Thyroid gland (tissue), 4 donors: ENCODE results near the gene ANKS1A. TPM values are rescaled to one million over a fixed set of nuclear protein-coding genes. Genes with fewer than 3 reads are reported as not detected.

ENCODE experiments used
- DNase-seq, 2 donors: peaks; one replicate each; pipeline ENCODE4 v3.0.0-alpha.2; 2019
- H3K27ac ChIP-seq, 3 donors: fragments of 200-600 bp; sonication (generic); 1 replicate in 2 of 3; 2 replicates in 1 of 3; pipeline ENCODE4 v1.5.1; 2016 to 2019; ENCODE audit warnings: mild to moderate bottlenecking in 1 of 3, moderate library complexity in 1 of 3
- H3K27me3 ChIP-seq: fragments of 200-600 bp; sonication (generic); one replicate; pipeline ENCODE4 v1.5.1; 2019
- H3K36me3 ChIP-seq, 2 donors: fragments of 200-600 bp; sonication (generic); one replicate each; pipeline ENCODE4 v1.5.1; 2016 to 2019
- H3K4me1 ChIP-seq, 2 donors: fragments of 200-600 bp; sonication (generic); one replicate each; pipeline ENCODE4 v1.5.1; 2017 to 2019
- H3K4me3 ChIP-seq, 3 donors: fragments of 200-600 bp; sonication (generic); replicated peaks in 1 of 3; 1 replicate in 2 of 3; 2 replicates in 1 of 3; pipeline ENCODE4 v1.5.1; 2016; ENCODE audit warnings: mild to moderate bottlenecking in 1 of 3
- H3K9me3 ChIP-seq: fragments of 200-600 bp; sonication (generic); one replicate; pipeline ENCODE4 v1.5.1; 2017
- CTCF ChIP-seq, 6 experiments: fragments of 200-600 bp in 3 of 6; fragments of 450-650 bp in 3 of 6; sonication (generic) in 3 of 6; IDR thresholded peaks; one replicate each; pipeline ENCODE4 v1.5.1; 2016 to 2019; ENCODE audit warnings: antibody characterized with exemption in 6 of 6, mild to moderate bottlenecking in 2 of 6, inconsistent platforms in 1 of 6, moderate library complexity in 1 of 6
- POLR2A ChIP-seq, 2 donors: fragments of 450-650 bp; IDR thresholded peaks; one replicate each; pipeline ENCODE4 v1.6.1; 2017; ENCODE audit warnings: antibody characterized with exemption in 2 of 2, mild to moderate bottlenecking in 2 of 2, moderate library complexity in 1 of 2
- WGBS, 2 donors: methylation state at CpG; one replicate each; pipeline ENCODE4 v1.1.5; 2017; 5-methylcytosine and 5-hydroxymethylcytosine counted together
- intact Hi-C: fragments of 100-400 bp; cut with DNase I; formaldehyde crosslinking; loops from one replicate; pipeline ENCODE4 v1.15.1; 2023
- total RNA-seq, 4 donors: library from RNA; depleted of rRNA; stranded (reverse); fragments of >200 nt; gene quantifications; one replicate each; pipeline ENCODE4 v1.2.3, GENCODE V29; 2016

Gene ANKS1A
- total RNA-seq, 4 donors from 2014 or later, result 29.9 to 43.8 (median 34.4) TPM

- TF ChIP-seq POLR2A (IDR thresholded peaks at IDR 0.05), result peak in 1 of 2 donors; percentile 33
- no peak for TF ChIP-seq CTCF (IDR thresholded peaks at IDR 0.05)
- intact Hi-C loops, result no loop called here
- H3K27me3 ChIP-seq, result no peaks in the 10 kb centered on the region
- peak overlapping the region; percentile 29 to 96 (median 82) for H3K27ac ChIP-seq
- no peaks in the 10 kb centered on the region for H3K9me3 ChIP-seq
- DNase-seq, result peak; percentile 85 to 86
- peaks cover 63 to 68% of the 10 kb centered on the region in 2 donors for H3K4me1 ChIP-seq
- no peak overlapping the region for H3K4me3 ChIP-seq
- WGBS, 2 donors, result 13 to 14% methylated on average over 4 of the region's 4 CpGs
- H3K36me3 ChIP-seq, result no peaks in the 10 kb centered on the region
Measured at GRCh38 chr6:35024551-35025054, 135.5 kb downstream of the ANKS1A start.

DNA sequence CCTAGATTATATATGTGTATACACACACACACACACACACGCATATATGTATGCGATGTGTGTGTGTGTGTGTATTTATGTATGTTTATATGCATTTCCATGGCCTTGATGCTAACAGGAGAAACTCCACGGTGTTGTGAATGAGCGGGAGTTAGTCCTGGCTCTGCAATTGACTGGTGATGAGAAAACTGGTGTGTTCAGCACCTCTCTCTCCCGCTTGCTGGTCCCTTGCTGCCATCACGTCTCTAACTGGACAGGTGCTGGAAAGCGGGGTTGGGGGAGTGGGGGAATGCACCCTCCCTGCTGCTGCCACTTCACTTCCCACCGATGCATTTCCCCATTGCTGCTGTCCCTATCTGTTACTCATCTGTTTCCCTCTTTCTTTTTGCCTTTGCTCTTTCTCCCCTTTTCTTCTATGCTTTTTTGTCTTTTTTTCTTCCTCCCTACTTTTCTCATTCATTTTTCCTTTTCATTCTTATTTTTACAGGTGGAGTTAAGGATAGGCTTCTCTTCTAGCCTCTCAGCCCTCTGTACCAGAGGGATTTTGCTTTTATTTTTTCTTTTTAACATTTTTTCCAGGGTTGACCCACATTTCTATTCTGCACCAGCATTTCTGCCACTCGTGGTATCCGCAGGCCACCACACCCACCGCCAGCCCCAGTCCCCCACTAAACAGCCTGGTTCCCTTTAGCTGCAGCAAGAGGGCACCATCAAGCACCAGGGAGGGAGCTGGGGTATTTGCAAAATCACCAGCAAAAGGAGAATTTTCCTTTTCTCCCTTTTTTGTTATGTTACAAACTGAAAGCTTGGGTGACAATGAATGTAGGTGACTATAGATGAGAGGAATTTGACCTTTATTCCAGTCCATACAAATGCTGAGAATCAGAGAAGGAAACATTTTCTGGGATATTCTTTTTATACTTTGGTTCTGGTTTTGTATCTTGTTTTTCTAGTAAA lies 136.5 kb downstream of the ANKS1A start:
- no peak overlapping the region for H3K4me3 ChIP-seq
- 69 to 70% methylated on average over 11 of the region's 11 CpGs for WGBS, 2 donors
- intact Hi-C loops, result no loop called here

GRCh38 chr6:35026434-35027222 lies 137.6 kb downstream of the ANKS1A start:
- Histone ChIP-seq H3K9me3 (no peaks in the 10 kb centered on the region), H3K36me3 (no peaks in the 10 kb centered on the region), H3K27ac (peak overlapping the region; percentile 29 to 96 (median 82)), H3K4me1 (peaks cover 43 to 54% of the 10 kb centered on the region in 2 donors), H3K4me3 (no peak overlapping the region), H3K27me3 (no peaks in the 10 kb centered on the region)
- WGBS, 2 donors, result 82 to 86% methylated on average over 5 of the region's 5 CpGs
- intact Hi-C loops, result no loop called here
- TF ChIP-seq POLR2A (IDR thresholded peaks at IDR 0.05) (no peak), CTCF (IDR thresholded peaks at IDR 0.05) (no peak)
- DNase-seq, result no peak

More for the DNA sequence above, 136.5 kb downstream of the ANKS1A start:
- peak in 1 of 2 donors; percentile 28 for DNase-seq
- Histone ChIP-seq H3K36me3 (no peaks in the 10 kb centered on the region), H3K4me1 (peaks cover 54 to 65% of the 10 kb centered on the region in 2 donors), H3K9me3 (no peaks in the 10 kb centered on the region), H3K27me3 (no peaks in the 10 kb centered on the region), H3K27ac (peak overlapping the region; percentile 29 to 96 (median 82))
- TF ChIP-seq CTCF (IDR thresholded peaks at IDR 0.05) (peak in 3 of 6 experiments; percentile 11 to 15 (median 15)), POLR2A (IDR thresholded peaks at IDR 0.05) (no peak)

GRCh38 chr6:35027807-35028206 lies 138.8 kb downstream of the ANKS1A start:
- H3K27ac ChIP-seq, result peak overlapping the region; percentile 17 to 96 (median 24)
- H3K36me3 ChIP-seq, result no peaks in the 10 kb centered on the region
- intact Hi-C loops, result no loop called here
- H3K4me3 ChIP-seq, result no peak overlapping the region
- WGBS, 2 donors, result 94 to 100% methylated on average over 2 of the region's 2 CpGs
- H3K9me3 ChIP-seq, result no peaks in the 10 kb centered on the region
- no peak for TF ChIP-seq POLR2A (IDR thresholded peaks at IDR 0.05)
- no peak for TF ChIP-seq CTCF (IDR thresholded peaks at IDR 0.05)
- peaks cover 33 to 52% of the 10 kb centered on the region in 2 donors for H3K4me1 ChIP-seq
- DNase-seq, result no peak
- no peaks in the 10 kb centered on the region for H3K27me3 ChIP-seq
